ENCODE data around the gene SRRT. TPM values are rescaled to one million over a fixed set of nuclear protein-coding genes. Genes with fewer than 3 reads are reported as not detected.

Gene SRRT
- total RNA-seq, 3 donors from 2014 or later = 406 to 450 (median 436) TPM

GRCh38 chr7:100865372-100865911 lies 9.5 kb upstream of the SRRT start:
- no peak for ATAC-seq
- H3K4me1 Mint-ChIP-seq (ENCODE audit: low read depth) = peaks cover 14% of the 10 kb centered on the region
- H3K27me3 Mint-ChIP-seq (ENCODE audit: low read depth) = no peaks in the 10 kb centered on the region
- H3K9me3 Mint-ChIP-seq = no peaks in the 10 kb centered on the region
- no peak for DNase-seq
- peaks cover 18% of the 10 kb centered on the region for H3K36me3 Mint-ChIP-seq (ENCODE audit: insufficient read depth)
- no peak overlapping the region for H3K4me3 Mint-ChIP-seq

GRCh38 chr7:100865938-100866728 lies 8.8 kb upstream of the SRRT start:
- H3K4me3 Mint-ChIP-seq = peak overlapping the region; percentile 90
- ATAC-seq (peak; percentile 25 to 61), DNase-seq (no peak)

DNA sequence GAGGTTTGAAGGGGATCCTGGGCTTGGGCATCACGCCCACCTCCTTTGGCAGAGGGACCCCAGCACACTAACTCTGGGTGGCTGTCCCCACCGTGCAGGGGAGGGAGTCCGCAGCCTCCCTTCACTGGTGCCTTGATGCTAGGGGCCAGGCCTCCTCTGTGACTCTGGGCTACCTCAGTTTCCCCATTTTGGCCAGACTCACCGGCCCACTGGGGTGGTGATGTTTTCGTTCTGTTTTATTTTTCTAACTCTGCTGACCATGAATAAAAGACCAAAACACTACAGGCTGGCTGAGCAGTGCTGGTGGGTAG lies 8.2 kb upstream of the SRRT start:
- ATAC-seq = no peak
- Mint-ChIP-seq H3K4me3 (peak overlapping the region; percentile 90), H3K4me1 (ENCODE audit: low read depth) (peaks cover 14% of the 10 kb centered on the region), H3K27me3 (ENCODE audit: low read depth) (no peaks in the 10 kb centered on the region), H3K36me3 (ENCODE audit: insufficient read depth) (peaks cover 15% of the 10 kb centered on the region), H3K9me3 (no peaks in the 10 kb centered on the region)
- no peak for DNase-seq

More at GRCh38 chr7:100865938-100866728, 8.8 kb upstream of the SRRT start:
- Mint-ChIP-seq H3K4me1 (ENCODE audit: low read depth) (peaks cover 14% of the 10 kb centered on the region), H3K27me3 (ENCODE audit: low read depth) (no peaks in the 10 kb centered on the region), H3K36me3 (ENCODE audit: insufficient read depth) (peaks cover 12% of the 10 kb centered on the region), H3K9me3 (no peaks in the 10 kb centered on the region)

DNA sequence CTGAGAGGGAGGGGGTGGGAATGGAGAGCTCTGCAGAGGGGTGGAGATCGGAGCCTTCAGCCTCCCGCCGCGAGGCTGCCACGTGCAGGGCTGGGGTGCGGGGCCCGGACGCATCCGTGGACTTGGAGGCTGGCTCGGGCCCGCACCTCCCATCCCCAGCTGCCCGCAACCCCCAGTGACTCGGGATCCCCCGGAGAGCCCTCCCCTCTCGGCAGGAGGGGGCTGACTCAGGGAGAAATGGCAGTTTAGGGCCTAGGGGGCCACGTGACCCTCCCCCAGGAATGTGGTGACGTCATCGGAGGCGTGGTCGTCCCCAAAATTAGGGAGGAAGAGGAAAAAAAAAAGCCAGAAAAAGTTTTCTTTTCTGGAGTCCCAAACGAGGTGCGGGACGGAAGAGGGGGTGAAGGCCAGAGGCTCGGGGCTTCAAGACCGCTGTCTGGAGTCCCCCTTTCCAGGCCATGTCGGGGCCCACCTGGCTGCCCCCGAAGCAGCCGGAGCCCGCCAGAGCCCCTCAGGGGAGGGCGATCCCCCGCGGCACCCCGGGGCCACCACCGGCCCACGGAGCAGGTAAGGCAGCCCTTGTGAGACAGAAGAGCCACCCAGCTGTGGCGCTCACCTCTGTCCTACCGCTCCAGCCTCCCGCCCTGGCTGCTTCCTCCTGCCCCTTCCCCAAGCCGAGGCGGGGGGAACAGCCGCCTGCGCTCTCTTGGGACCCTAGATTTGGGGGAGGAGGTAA lies 7.7 kb upstream of the SRRT start, which contains the start of gene TRIP6:
TSS of gene TRIP6 (plus strand) at position 348 of the 736 bp plus-strand sequence. CDS start at position 459, 111 bp downstream.
- Mint-ChIP-seq H3K27me3 (ENCODE audit: low read depth) (no peaks in the 10 kb centered on the region), H3K4me3 (peak within 1 kb of the TSS; percentile 90), H3K4me1 (ENCODE audit: low read depth) (peaks cover 14% of the 10 kb centered on the region), H3K36me3 (ENCODE audit: insufficient read depth) (peaks cover 16% of the 10 kb centered on the region), H3K9me3 (no peaks in the 10 kb centered on the region)
- ATAC-seq (peak; percentile 71), DNase-seq (peak; percentile 71)

GRCh38 chr7:100867776-100868485 lies 7.0 kb upstream of the SRRT start:
- Mint-ChIP-seq H3K4me1 (ENCODE audit: low read depth) (peaks cover 14% of the 10 kb centered on the region), H3K4me3 (peak overlapping the region; percentile 90), H3K36me3 (ENCODE audit: insufficient read depth) (peaks cover 20% of the 10 kb centered on the region), H3K27me3 (ENCODE audit: low read depth) (no peaks in the 10 kb centered on the region), H3K9me3 (no peaks in the 10 kb centered on the region)
- ATAC-seq (peak in 1 of 2 donors; percentile 10), DNase-seq (no peak)

DNA sequence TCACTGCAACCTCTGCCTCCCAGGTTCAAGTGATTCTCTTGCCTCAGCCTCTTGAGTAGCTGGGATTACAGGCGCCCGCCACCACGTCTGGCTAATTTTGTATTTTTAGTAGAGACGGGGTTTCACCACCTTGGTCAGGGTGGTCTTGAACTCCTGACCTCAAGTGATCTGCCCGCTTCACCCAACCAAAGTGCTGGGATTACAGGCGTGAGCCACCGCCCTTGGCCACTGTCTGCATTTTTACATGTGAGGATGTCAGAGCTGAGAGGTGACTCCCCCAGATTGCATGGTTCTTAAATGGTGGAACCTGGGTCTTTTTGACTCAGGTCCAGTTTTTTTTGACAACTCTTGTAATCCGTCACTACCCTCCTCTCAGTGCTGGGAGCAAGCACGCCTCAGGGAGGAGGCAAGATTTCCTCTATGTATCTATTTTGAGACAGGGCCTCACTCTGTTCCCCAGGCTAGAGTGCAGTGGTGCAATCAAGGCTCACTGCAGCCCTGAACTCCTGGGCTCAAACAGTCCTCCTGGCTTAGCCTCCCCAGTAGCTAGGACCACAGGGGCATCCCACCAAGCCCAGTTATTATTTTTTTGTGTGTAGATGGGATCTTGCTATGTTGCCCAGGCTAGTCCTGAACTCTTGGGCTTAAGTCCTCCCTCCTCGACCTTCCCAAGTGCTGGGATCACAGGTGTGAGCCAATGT lies 1.2 kb upstream of the SRRT start:
- peaks cover 38% of the 10 kb centered on the region for H3K4me1 Mint-ChIP-seq (ENCODE audit: low read depth)
- ATAC-seq (no peak), DNase-seq (no peak)
- H3K36me3 Mint-ChIP-seq (ENCODE audit: insufficient read depth) = peaks cover 25% of the 10 kb centered on the region
- H3K9me3 Mint-ChIP-seq = no peaks in the 10 kb centered on the region
- no peaks in the 10 kb centered on the region for H3K27me3 Mint-ChIP-seq (ENCODE audit: low read depth)
- peak overlapping the region; percentile 99 for H3K4me3 Mint-ChIP-seq

- no peaks in the 10 kb centered on the region for H3K27me3 Mint-ChIP-seq (ENCODE audit: low read depth)
- peaks cover 27% of the 10 kb centered on the region for H3K36me3 Mint-ChIP-seq (ENCODE audit: insufficient read depth)
- no peaks in the 10 kb centered on the region for H3K9me3 Mint-ChIP-seq
- DNase-seq (no peak), ATAC-seq (peak; percentile 1)
- H3K4me3 Mint-ChIP-seq = peak overlapping the region; percentile 99
- peaks cover 43% of the 10 kb centered on the region for H3K4me1 Mint-ChIP-seq (ENCODE audit: low read depth)
Measured at GRCh38 chr7:100874300-100874576, 665 bp upstream of the SRRT start.

- DNase-seq = no peak
- H3K4me1 Mint-ChIP-seq (ENCODE audit: low read depth) = peaks cover 51% of the 10 kb centered on the region
- peaks cover 31% of the 10 kb centered on the region for H3K36me3 Mint-ChIP-seq (ENCODE audit: insufficient read depth)
- H3K27me3 Mint-ChIP-seq (ENCODE audit: low read depth) = no peaks in the 10 kb centered on the region
- ATAC-seq = peak; percentile 60 to 61
- H3K4me3 Mint-ChIP-seq = peak overlapping the region; percentile 99
- no peaks in the 10 kb centered on the region for H3K9me3 Mint-ChIP-seq
Measured at GRCh38 chr7:100875356-100875751, 451 bp downstream of the SRRT start.

DNA sequence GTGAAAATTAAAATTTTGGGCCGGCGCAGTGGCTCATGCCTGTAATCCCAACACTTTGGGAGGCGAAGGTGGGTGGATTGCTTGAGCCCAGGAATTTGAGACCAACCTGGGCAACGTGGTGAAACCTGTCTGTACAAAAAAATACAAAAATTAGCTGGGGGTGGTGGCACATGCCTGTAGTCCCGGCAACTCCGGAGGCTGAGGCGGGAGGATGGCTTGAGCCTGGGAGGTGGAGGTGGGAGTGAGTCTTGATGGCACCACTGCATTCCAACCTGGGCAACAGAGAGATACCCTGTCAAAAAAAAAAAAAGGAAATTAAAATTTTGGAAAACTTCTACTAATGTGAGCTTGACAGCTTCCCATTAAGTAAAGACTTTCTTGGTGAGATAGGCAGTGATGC lies 3.1 kb downstream of the SRRT start:
- DNase-seq (no peak), ATAC-seq (no peak)
- Mint-ChIP-seq H3K9me3 (no peaks in the 10 kb centered on the region), H3K36me3 (ENCODE audit: insufficient read depth) (peaks cover 40% of the 10 kb centered on the region), H3K4me3 (peak overlapping the region; percentile 37), H3K4me1 (ENCODE audit: low read depth) (peaks cover 55% of the 10 kb centered on the region), H3K27me3 (ENCODE audit: low read depth) (no peaks in the 10 kb centered on the region)

DNA sequence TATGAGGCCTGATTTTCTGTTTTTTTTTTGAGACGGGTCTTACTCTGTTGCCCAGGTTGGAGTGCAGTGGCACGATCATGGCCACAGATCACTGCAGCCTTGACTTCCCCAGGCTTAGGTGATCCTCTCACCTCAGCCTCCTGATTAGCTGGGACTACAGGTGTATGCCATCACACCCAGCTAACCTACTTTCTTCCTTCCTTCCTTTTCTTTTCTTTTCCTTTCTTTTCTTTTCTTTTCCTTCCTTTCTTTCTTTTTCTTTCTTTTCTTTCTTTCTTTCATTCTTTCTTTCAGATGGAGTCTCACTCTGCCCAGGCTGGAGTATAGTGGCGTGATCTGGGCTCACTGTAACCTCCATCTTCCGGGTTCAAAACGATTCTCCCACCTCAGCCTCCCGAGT lies 3.8 kb downstream of the SRRT start:
- ATAC-seq (no peak), DNase-seq (no peak)
- Mint-ChIP-seq H3K4me1 (ENCODE audit: low read depth) (peaks cover 56% of the 10 kb centered on the region), H3K36me3 (ENCODE audit: insufficient read depth) (peaks cover 44% of the 10 kb centered on the region), H3K4me3 (peak overlapping the region; percentile 19), H3K27me3 (ENCODE audit: low read depth) (no peaks in the 10 kb centered on the region), H3K9me3 (no peaks in the 10 kb centered on the region)

DNA sequence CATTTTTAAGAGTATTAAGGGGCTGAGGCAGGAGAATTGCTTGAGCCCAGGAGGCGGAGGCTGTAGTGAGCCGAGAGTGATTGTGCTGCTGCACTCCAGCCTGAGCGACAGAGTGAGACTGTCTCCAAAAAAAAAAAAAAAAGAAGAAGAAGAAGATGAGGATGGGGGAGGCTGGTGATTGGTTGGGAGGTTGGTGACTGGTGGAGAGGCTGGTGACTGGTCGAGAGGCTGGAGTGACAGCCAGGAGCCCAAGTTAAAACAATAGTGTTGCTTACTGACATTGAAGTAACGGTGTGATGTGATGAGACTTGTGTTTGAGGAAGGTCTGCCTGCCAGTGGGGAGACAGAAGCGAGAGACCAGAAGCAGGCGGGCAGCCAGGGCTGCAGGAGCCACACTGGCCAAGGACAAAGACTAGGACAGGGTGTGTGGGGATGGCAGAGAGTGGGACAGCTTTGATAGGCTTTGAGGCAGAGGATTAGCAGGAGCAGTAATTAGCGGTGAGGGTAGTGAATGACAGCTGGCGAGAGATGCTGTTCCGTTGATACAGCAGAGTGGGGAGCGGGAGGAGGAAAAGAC lies 4.9 kb downstream of the SRRT start:
- Mint-ChIP-seq H3K4me1 (ENCODE audit: low read depth) (peaks cover 47% of the 10 kb centered on the region), H3K27me3 (ENCODE audit: low read depth) (no peaks in the 10 kb centered on the region), H3K4me3 (no peak overlapping the region), H3K36me3 (ENCODE audit: insufficient read depth) (peaks cover 53% of the 10 kb centered on the region), H3K9me3 (no peaks in the 10 kb centered on the region)
- ATAC-seq (no peak), DNase-seq (no peak)

DNA sequence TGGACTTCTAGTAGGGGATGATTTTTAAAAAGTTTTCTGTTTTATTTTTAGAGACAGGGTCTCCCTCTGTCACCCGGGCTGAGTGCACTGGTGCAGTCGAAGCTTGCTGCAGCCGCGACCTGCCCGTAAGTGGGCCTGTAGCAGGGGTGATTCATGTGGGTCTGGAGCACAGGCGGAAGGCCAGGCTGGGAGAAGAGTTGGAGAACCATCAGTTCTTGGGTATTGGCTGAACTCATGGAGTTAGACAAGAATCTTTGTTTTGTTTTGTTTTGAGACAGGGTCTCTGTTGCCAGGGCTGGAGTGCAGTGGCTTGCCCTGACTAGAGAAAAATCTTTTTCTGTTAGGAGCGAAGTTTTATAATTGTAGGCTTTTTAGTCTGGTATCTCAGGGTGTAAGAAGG lies 5.7 kb downstream of the SRRT start:
- no peak overlapping the region for H3K4me3 Mint-ChIP-seq
- ATAC-seq (no peak), DNase-seq (no peak)
- H3K27me3 Mint-ChIP-seq (ENCODE audit: low read depth) = no peaks in the 10 kb centered on the region
- no peaks in the 10 kb centered on the region for H3K9me3 Mint-ChIP-seq
- H3K4me1 Mint-ChIP-seq (ENCODE audit: low read depth) = peaks cover 44% of the 10 kb centered on the region
- H3K36me3 Mint-ChIP-seq (ENCODE audit: insufficient read depth) = peaks cover 59% of the 10 kb centered on the region

DNA sequence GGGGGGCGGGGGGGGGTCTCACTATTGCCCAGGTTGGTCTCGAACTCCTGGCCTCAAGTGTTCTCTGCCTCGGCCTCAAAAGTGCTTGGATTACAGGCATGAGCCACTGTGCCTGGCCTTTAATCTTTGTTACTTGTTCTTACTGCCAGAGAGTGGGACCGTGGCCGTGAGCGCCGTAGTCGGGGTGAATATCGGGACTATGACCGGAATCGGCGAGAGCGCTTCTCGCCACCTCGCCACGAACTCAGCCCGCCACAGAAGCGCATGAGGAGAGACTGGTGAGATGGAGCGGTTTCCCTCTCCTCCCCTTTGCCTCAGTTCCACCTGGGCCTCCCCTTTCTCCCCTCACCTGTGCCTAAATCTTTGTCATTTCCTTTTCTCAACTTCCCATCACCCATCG lies 6.2 kb downstream of the SRRT start:
- Mint-ChIP-seq H3K4me1 (ENCODE audit: low read depth) (peaks cover 41% of the 10 kb centered on the region), H3K27me3 (ENCODE audit: low read depth) (no peaks in the 10 kb centered on the region), H3K36me3 (ENCODE audit: insufficient read depth) (peaks cover 62% of the 10 kb centered on the region), H3K4me3 (no peak overlapping the region), H3K9me3 (no peaks in the 10 kb centered on the region)
- no peak for DNase-seq
- ATAC-seq = no peak

DNA sequence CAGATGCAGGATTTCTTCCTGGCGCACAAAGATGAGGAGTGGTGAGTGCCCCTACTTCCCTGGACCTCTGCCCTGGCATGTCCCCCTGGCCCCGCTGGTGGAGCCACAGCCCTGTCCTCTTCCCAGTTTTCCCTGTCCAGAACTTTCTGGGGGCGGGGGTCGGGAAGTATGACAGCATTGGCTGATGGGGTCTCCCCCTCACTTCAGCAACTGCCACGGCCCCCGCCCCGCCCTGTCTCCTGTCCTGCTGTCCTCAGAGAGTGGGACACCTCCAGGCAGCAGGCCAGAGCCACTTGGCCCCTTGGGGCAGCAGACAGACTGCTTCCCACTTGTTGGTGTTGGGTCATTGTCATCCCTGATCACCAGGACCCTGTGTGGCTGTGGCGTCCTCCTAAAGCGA lies 7.3 kb downstream of the SRRT start:
- Mint-ChIP-seq H3K9me3 (no peaks in the 10 kb centered on the region), H3K27me3 (ENCODE audit: low read depth) (no peaks in the 10 kb centered on the region), H3K4me3 (no peak overlapping the region), H3K4me1 (ENCODE audit: low read depth) (peaks cover 42% of the 10 kb centered on the region), H3K36me3 (ENCODE audit: insufficient read depth) (peaks cover 67% of the 10 kb centered on the region)
- ATAC-seq (no peak), DNase-seq (no peak)
